Measurements from ENCODE around the gene FOXC1. TPM values are rescaled to one million over a fixed set of nuclear protein-coding genes. Genes with fewer than 3 reads are reported as not detected.
A peak's percentile ranks its signal among the peaks of the same experiment; 100 is the strongest.

FOXC1 gene
- total and polyA plus RNA-seq, 2 donors from 2014 or later: 18.0 to 58.5 TPM

DNA sequence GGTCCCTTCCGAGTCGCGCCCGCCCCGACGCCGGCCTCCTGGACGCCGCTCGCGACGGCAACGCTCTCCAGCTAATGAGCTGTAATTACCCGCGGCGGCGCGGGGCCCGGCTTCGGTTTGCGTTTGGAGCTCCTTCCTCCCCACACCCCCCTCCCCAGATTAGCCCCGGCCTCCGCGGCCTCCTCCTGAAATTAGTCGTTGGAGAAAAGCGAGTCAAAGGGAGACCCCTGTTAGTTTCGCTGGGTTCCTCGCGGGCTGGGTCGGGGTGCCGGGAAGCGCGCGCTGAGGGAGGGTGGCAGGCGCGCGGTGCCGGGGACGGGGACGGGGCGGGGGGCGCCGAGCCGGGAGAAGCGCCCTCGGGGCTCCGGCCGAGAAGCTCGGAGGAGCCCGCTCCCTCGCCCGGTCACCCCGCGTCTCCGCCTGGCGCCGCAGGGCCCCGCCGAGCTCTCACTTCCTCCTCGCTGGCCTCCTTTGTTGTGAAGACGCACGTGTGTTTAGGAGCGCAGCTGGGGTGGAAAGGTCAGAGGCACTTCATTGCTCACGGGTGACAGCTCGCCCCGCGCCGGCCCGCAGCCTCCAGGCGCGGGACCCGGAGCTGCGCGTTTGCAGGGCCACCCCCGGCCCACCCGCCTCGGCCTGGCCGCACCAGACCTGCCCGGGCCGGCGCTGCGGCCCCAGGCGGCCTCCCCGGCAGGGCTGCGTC lies 4.9 kb downstream of the FOXC1 start:
- no peaks in the 10 kb centered on the region for H3K9me3 ChIP-seq (ENCODE audit: control insufficient read depth in 2 of 3, insufficient read depth in 1 of 3, low read length in 3 of 3)
- TF ChIP-seq, protein P1, sequence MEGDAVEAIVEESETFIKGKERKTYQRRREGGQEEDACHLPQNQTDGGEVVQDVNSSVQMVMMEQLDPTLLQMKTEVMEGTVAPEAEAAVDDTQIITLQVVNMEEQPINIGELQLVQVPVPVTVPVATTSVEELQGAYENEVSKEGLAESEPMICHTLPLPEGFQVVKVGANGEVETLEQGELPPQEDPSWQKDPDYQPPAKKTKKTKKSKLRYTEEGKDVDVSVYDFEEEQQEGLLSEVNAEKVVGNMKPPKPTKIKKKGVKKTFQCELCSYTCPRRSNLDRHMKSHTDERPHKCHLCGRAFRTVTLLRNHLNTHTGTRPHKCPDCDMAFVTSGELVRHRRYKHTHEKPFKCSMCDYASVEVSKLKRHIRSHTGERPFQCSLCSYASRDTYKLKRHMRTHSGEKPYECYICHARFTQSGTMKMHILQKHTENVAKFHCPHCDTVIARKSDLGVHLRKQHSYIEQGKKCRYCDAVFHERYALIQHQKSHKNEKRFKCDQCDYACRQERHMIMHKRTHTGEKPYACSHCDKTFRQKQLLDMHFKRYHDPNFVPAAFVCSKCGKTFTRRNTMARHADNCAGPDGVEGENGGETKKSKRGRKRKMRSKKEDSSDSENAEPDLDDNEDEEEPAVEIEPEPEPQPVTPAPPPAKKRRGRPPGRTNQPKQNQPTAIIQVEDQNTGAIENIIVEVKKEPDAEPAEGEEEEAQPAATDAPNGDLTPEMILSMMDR (IDR thresholded peaks at IDR 0.05; ENCODE audit: borderline replicate concordance, extremely low read depth, insufficient read depth): no peak
- peaks cover 5% of the 10 kb centered on the region for H3K27me3 ChIP-seq (ENCODE audit: control insufficient read depth, insufficient read depth, low read length)
- peak overlapping the region in 1 of 3 donors; percentile 76 for H3K9ac ChIP-seq (ENCODE audit: low read length in 3 of 3)
- FAIRE-seq (no peak), DNase-seq (peak; percentile 64 to 70 (median 68))
- peaks cover 0 to 3% (median 0%) of the 10 kb centered on the region in 3 donors for H3K36me3 ChIP-seq (ENCODE audit: control insufficient read depth in 2 of 3, insufficient read depth in 3 of 3, low read length in 3 of 3)
- peak overlapping the region; percentile 52 to 55 for H3K27ac ChIP-seq (ENCODE audit: low read depth in 2 of 2, low read length in 2 of 2)
- H3K4me3 ChIP-seq (ENCODE audit: low read length in 3 of 3): peak overlapping the region in 2 of 3 donors; percentile 17 to 61
- H3K4me1 ChIP-seq (ENCODE audit: control insufficient read depth in 2 of 3, insufficient read depth in 2 of 3, low read depth in 1 of 3, low read length in 3 of 3): peaks cover 0 to 6% (median 2%) of the 10 kb centered on the region in 3 donors
- intact Hi-C loops (cut with DNase I): no loop called here

DNA sequence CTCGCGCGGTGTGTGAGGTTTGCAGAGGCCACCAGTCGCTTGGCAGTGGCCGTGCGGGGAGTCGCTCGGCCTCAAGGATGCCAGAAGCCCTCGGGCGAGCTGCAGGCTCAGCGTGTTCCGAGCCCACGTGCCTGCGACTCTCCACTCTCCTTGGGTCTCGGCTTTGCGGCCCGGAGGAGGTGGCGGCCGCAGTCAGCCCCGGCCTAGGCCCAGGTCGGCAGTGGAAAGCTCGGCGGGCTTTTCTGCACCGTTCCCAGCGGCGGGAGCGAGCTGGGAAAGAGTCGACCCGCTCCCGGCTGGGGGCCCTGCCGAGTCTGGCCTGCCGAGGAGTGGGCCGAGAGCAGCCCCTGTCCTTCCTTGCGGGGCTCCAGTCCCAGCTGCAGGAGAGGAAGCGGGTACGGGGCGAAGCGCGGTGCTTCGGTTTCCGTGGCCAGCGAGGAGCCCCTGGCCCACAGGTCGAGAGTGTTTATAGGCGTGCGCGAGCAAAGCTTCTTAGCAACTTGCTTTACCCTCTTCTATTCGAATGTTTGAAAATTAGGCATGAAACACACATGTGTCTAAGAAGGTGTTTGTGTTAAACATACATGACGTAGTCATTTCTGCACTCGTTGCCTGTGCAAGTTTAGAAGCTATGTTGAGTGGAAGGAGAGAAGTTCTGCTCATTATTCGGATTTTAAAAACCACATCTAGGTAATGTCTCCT lies 5.6 kb downstream of the FOXC1 start:
- peak overlapping the region in 2 of 3 donors; percentile 2 to 59 for H3K9ac ChIP-seq (ENCODE audit: low read length in 3 of 3)
- peaks cover 0 to 6% (median 2%) of the 10 kb centered on the region in 3 donors for H3K4me1 ChIP-seq (ENCODE audit: control insufficient read depth in 2 of 3, insufficient read depth in 2 of 3, low read depth in 1 of 3, low read length in 3 of 3)
- peaks cover 5% of the 10 kb centered on the region for H3K27me3 ChIP-seq (ENCODE audit: control insufficient read depth, insufficient read depth, low read length)
- no peaks in the 10 kb centered on the region for H3K9me3 ChIP-seq (ENCODE audit: control insufficient read depth in 2 of 3, insufficient read depth in 1 of 3, low read length in 3 of 3)
- intact Hi-C loops (cut with DNase I): no loop called here
- TF ChIP-seq, protein P1 (IDR thresholded peaks at IDR 0.05; ENCODE audit: borderline replicate concordance, extremely low read depth, insufficient read depth): no peak
- FAIRE-seq (no peak), DNase-seq (peak in 4 of 5 donors; percentile 28 to 66 (median 55))
- H3K4me3 ChIP-seq (ENCODE audit: low read length in 3 of 3): peak overlapping the region in 2 of 3 donors; percentile 14 to 48
- peak overlapping the region; percentile 41 to 55 for H3K27ac ChIP-seq (ENCODE audit: low read depth in 2 of 2, low read length in 2 of 2)
- H3K36me3 ChIP-seq (ENCODE audit: control insufficient read depth in 2 of 3, insufficient read depth in 3 of 3, low read length in 3 of 3): peaks cover 0 to 3% (median 0%) of the 10 kb centered on the region in 3 donors

DNA sequence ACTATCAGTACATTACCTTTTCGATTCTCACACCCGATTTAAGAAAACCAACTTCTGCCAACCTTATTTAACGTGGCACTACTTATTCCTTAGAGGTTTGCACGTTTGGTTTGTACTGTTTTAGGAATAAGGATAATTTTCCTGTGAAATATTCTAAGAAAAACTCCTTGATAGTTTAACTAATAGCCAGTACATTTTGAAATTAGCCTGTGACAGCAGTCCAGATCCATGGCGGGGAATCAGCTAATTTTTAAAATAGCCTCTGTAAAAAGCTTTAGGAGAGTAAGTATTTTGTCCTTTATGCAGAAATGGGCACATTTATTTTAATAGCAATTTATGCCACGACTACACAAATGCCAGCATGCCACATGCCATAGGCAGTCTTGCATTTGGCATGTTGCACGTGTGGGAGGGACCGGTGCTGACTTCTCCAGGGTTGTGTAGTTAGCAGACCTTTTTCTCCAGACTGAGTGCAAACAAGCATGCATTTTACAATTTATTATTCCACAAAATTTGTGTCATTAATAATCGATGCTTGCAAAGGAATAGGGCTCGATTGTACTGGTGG lies 6.2 kb downstream of the FOXC1 start:
- FAIRE-seq (no peak), DNase-seq (peak in 3 of 5 donors; percentile 31 to 60 (median 52))
- Histone ChIP-seq H3K27ac (ENCODE audit: low read depth in 2 of 2, low read length in 2 of 2) (peak overlapping the region; percentile 32 to 55), H3K4me1 (ENCODE audit: control insufficient read depth in 2 of 3, insufficient read depth in 2 of 3, low read depth in 1 of 3, low read length in 3 of 3) (peaks cover 0 to 2% (median 2%) of the 10 kb centered on the region in 3 donors), H3K36me3 (ENCODE audit: control insufficient read depth in 2 of 3, insufficient read depth in 3 of 3, low read length in 3 of 3) (peaks cover 0 to 3% (median 0%) of the 10 kb centered on the region in 3 donors), H3K27me3 (ENCODE audit: control insufficient read depth, insufficient read depth, low read length) (peaks cover 5% of the 10 kb centered on the region), H3K9ac (ENCODE audit: low read length in 3 of 3) (peak overlapping the region in 2 of 3 donors; percentile 15 to 59), H3K9me3 (ENCODE audit: control insufficient read depth in 2 of 3, insufficient read depth in 1 of 3, low read length in 3 of 3) (no peaks in the 10 kb centered on the region), H3K4me3 (ENCODE audit: low read length in 3 of 3) (peak overlapping the region in 2 of 3 donors; percentile 21 to 48)
- TF ChIP-seq, protein P1 (IDR thresholded peaks at IDR 0.05; ENCODE audit: borderline replicate concordance, extremely low read depth, insufficient read depth): no peak
- intact Hi-C loops (cut with DNase I): no loop called here
